ENCODE data around the gene ACTR2. TPM values are rescaled to one million over a fixed set of nuclear protein-coding genes. Genes with fewer than 3 reads are reported as not detected.

The ACTR2 gene
- total RNA-seq, 6 experiments from 2014 or later, result 42.9 to 114 (median 69.8) TPM

GRCh38 chr2:65319674-65320041 lies 92.0 kb downstream of the ACTR2 start:
- no peak overlapping the region for H3K4me3 ChIP-seq
- no peak for DNase-seq
- intact Hi-C loops (cut with DNase I), result no loop called here
- H3K36me3 ChIP-seq, result peaks cover 0 to 14% (median 1%) of the 10 kb centered on the region in 4 donors
- H3K27me3 ChIP-seq, result no peaks in the 10 kb centered on the region
- H3K9me3 ChIP-seq, result no peaks in the 10 kb centered on the region
- 100% methylated on average over 1 of the region's 1 CpG for WGBS (ENCODE audit: insufficient coverage, low coverage, low lambda C conversion rate, missing lambda C conversion rate)
- no peak for ATAC-seq
- H3K4me1 ChIP-seq, result peaks cover 0 to 11% (median 3%) of the 10 kb centered on the region in 4 donors
- TF ChIP-seq POLR2A (IDR thresholded peaks at IDR 0.05) (no peak), CTCF (IDR thresholded peaks at IDR 0.05) (no peak)
- H3K27ac ChIP-seq, result no peak overlapping the region

DNA sequence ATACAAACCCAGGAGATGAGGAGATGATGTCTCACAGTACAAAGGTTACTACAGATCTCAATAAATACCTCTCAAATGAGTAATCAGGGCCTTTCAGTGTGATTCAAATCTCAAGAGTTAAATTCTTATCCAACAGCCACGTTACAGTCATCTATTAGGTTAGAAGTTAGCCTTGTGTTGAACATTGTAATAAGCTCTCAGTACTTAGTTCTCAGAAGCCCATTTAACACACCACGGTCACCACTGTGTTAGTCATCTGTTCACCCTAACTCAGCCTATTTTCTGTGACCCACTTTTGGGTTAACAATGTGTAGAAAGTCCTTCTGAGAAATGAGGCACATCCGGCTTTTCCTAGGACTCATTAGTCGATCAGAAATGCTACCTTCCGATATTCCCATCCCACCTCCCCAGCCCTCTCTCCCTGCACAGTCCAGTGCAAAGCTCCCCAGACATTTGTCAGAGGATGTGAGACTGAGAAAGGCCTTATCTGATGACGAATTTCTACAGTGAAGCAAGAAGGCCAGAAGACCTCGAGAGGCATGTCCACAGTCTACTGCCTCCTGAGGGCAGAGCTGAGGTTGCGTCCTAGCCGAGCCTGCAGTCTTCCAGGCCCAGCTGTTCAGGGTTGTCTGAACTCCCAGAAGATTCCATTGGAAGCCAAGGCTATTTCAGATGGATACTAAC lies 92.6 kb downstream of the ACTR2 start:
- WGBS (ENCODE audit: insufficient coverage, low coverage, low lambda C conversion rate, missing lambda C conversion rate), result 72% methylated on average over 7 of the region's 9 CpGs
- peaks cover 0 to 9% (median under 1%) of the 10 kb centered on the region in 4 donors for H3K36me3 ChIP-seq
- no peaks in the 10 kb centered on the region for H3K9me3 ChIP-seq
- no peaks in the 10 kb centered on the region for H3K27me3 ChIP-seq
- no peak overlapping the region for H3K27ac ChIP-seq
- no peak for DNase-seq
- no peak for TF ChIP-seq CTCF (IDR thresholded peaks at IDR 0.05)
- no peak for TF ChIP-seq POLR2A (IDR thresholded peaks at IDR 0.05)
- peak in 2 of 4 donors; percentile 37 to 82 for ATAC-seq
- no peak overlapping the region for H3K4me3 ChIP-seq
- peaks cover 0 to 11% (median 3%) of the 10 kb centered on the region in 4 donors for H3K4me1 ChIP-seq
- intact Hi-C loops (cut with DNase I), result no loop called here

Other genes with a start within 250 kb of the ACTR2 start
- gene SLC1A4, start 238.4 kb upstream of the ACTR2 start, total RNA-seq, result 10 to 100 TPM in 4 of 6 experiments, 1 to 10 TPM in 2; 7.2 to 21.7 (median 12.4) TPM
- 1 to 10 TPM; 1.7 to 4.3 (median 3.2) TPM for gene CEP68, start 171.4 kb upstream of the ACTR2 start, total RNA-seq
- 100 to 1,000 TPM in 1 of 6 experiments, 10 to 100 TPM in 5; 65.0 to 119 (median 81.3) TPM for gene RAB1A, start 97.7 kb upstream of the ACTR2 start, total RNA-seq
- gene SPRED2, start 204.8 kb downstream of the ACTR2 start, total RNA-seq, result 10 to 100 TPM; 11.0 to 22.5 (median 15.2) TPM

Measured in right lobe of liver (tissue), 6 donors.